HG03457 (cell line): Measurements from ENCODE around the gene NIT2.

Experiments used
- ATAC-seq: cut with Tn5 transposase; IDR thresholded peaks from one replicate; pipeline ENCODE4 v1.9.1; 2021; ENCODE audit warnings: moderate number of reproducible peaks; ENCODE audit not compliant: unreplicated experiment

NIT2 gene

GRCh38 chr3:100395679-100396431 is 61.3 kb downstream of the NIT2 start:
- no peak for ATAC-seq

- no peak for ATAC-seq
These were observed 62.4 kb downstream of the NIT2 start for GRCh38 chr3:100396967-100397366.

GRCh38 chr3:100399341-100400071 is 64.9 kb downstream of the NIT2 start:
- no peak for ATAC-seq

GRCh38 chr3:100400419-100400779 is 65.8 kb downstream of the NIT2 start:
- peak; percentile 18 for ATAC-seq

- ATAC-seq, result peak; percentile 81
These were observed 66.5 kb downstream of the NIT2 start, which contains the start of the genes LNP1 and TOMM70 for GRCh38 chr3:100400780-100401673. Gene LNP1, plus strand, starts transcription at chr3:100401539. Its CDS starts 28,191 bp downstream, at chr3:100429730. Gene TOMM70, minus strand, starts transcription at chr3:100401089. Its CDS starts 140 bp downstream, at chr3:100400949.

- ATAC-seq, result peak; percentile 10
These were observed 67.1 kb downstream of the NIT2 start for GRCh38 chr3:100401674-100402041.

- ATAC-seq, result no peak
These were observed 67.7 kb downstream of the NIT2 start for GRCh38 chr3:100402256-100402655.

GRCh38 chr3:100402891-100403290 is 68.3 kb downstream of the NIT2 start:
- ATAC-seq, result no peak

GRCh38 chr3:100403362-100404249 is 69.0 kb downstream of the NIT2 start:
- no peak for ATAC-seq

- no peak for ATAC-seq
These were observed 69.6 kb downstream of the NIT2 start for GRCh38 chr3:100404250-100404548.

GRCh38 chr3:100407164-100407563 is 72.6 kb downstream of the NIT2 start:
- no peak for ATAC-seq

GRCh38 chr3:100407977-100408532 is 73.5 kb downstream of the NIT2 start:
- no peak for ATAC-seq
